HepG2 (cell line): ENCODE measurements around the gene CSNK2B. TPM values are rescaled to one million over a fixed set of nuclear protein-coding genes. Genes with fewer than 3 reads are reported as not detected.
A peak's percentile ranks its signal among the peaks of the same experiment; 100 is the strongest.

Source experiments
- ARNTL ChIP-seq: sonication (generic); formaldehyde crosslinking; IDR thresholded peaks from 2 replicates; pipeline ENCODE4 v1.4.0; 2020; ENCODE audit warnings: mild to moderate bottlenecking, missing genetic modification reagents
- ASH2L ChIP-seq: fragments of 300-600, 200-600 bp; sonication (generic); IDR thresholded peaks from 2 replicates; pipeline ENCODE4 v1.7.0; 2017; ENCODE audit warnings: low read depth, mild to moderate bottlenecking, moderate library complexity, mixed read lengths, low read length; ENCODE audit not compliant: insufficient read length
- BORCS8-MEF2B ChIP-seq: sonication (generic); formaldehyde crosslinking; IDR thresholded peaks from 2 replicates; pipeline ENCODE4 v1.8.0; 2022; ENCODE audit warnings: mild to moderate bottlenecking, missing genetic modification reagents
- ESRRA ChIP-seq: sonication (generic); formaldehyde crosslinking; IDR thresholded peaks from 2 replicates; pipeline ENCODE4 v1.5.1; 2020; ENCODE audit warnings: mild to moderate bottlenecking, low read depth, missing genetic modification reagents
- FOXC1 ChIP-seq: sonication (generic); formaldehyde crosslinking; IDR thresholded peaks from 2 replicates; pipeline ENCODE4 v1.8.0; 2022; ENCODE audit warnings: mild to moderate bottlenecking, missing genetic modification reagents, borderline replicate concordance
- FOXK2 ChIP-seq: fragments of 450-650 bp; IDR thresholded peaks from 2 replicates; pipeline ENCODE4 v1.6.1; 2016
- FOXP4 ChIP-seq: sonication (generic); formaldehyde crosslinking; IDR thresholded peaks from 2 replicates; pipeline ENCODE4 v1.4.0; 2020; ENCODE audit warnings: missing genetic modification reagents
- HDAC1 ChIP-seq: sonication (generic); formaldehyde crosslinking; IDR thresholded peaks from 2 replicates; pipeline ENCODE4 v1.5.1; 2020; ENCODE audit warnings: mild to moderate bottlenecking, missing genetic modification reagents
- HNF1A ChIP-seq, 2 experiments: sonication (generic) in 1 of 2; formaldehyde crosslinking in 1 of 2; IDR thresholded peaks; 2 replicates each; pipeline versions ENCODE4 v1.4.0 to v1.6.1; 2016 to 2020; ENCODE audit warnings: borderline replicate concordance in 1 of 2, low read depth in 1 of 2, mild to moderate bottlenecking in 1 of 2, missing genetic modification reagents in 1 of 2
- IKZF4 ChIP-seq: sonication (generic); formaldehyde crosslinking; IDR thresholded peaks from 2 replicates; pipeline ENCODE4 v1.5.1; 2020; ENCODE audit warnings: borderline replicate concordance, mild to moderate bottlenecking, low read depth, missing genetic modification reagents; ENCODE audit errors: not compliant biosample characterization
- ISX ChIP-seq: sonication (generic); formaldehyde crosslinking; conservative IDR thresholded peaks from 2 replicates; pipeline ENCODE4 v1.5.0; 2020; ENCODE audit warnings: missing genetic modification reagents
- MAFF ChIP-seq: IDR thresholded peaks from 2 replicates; pipeline ENCODE4 v1.6.1; 2011; ENCODE audit warnings: low read depth, low read length, improper control_type of control experiment
- MAFG ChIP-seq: sonication (generic); formaldehyde crosslinking; IDR thresholded peaks from 2 replicates; pipeline ENCODE4 v1.5.1; 2020; ENCODE audit warnings: mild to moderate bottlenecking, missing genetic modification reagents
- NFKBIZ ChIP-seq: IDR thresholded peaks from 2 replicates; pipeline ENCODE4 v1.6.1; 2018; ENCODE audit warnings: missing genetic modification reagents, missing compliant biosample characterization
- PITX1 ChIP-seq: sonication (generic); formaldehyde crosslinking; IDR thresholded peaks from 2 replicates; pipeline ENCODE4 v1.5.1; 2020; ENCODE audit warnings: mild to moderate bottlenecking, missing genetic modification reagents
- PLRG1 ChIP-seq: fragments of 450-650 bp; conservative IDR thresholded peaks from 2 replicates; pipeline ENCODE4 v1.6.1; 2016
- POLR2AphosphoS2 ChIP-seq: IDR thresholded peaks from 2 replicates; pipeline ENCODE4 v1.6.1; 2011; ENCODE audit warnings: low read depth, low read length, improper control_type of control experiment
- SKI ChIP-seq: fragments of 450-650 bp; IDR thresholded peaks from one replicate; pipeline ENCODE4 v1.6.1; 2018; ENCODE audit warnings: mild to moderate bottlenecking; ENCODE audit not compliant: partially characterized antibody
- YEATS2 ChIP-seq: sonication (generic); formaldehyde crosslinking; IDR thresholded peaks from 2 replicates; pipeline ENCODE4 v1.4.0; 2020; ENCODE audit warnings: missing genetic modification reagents, borderline replicate concordance
- ZFP36L1 ChIP-seq: sonication (generic); formaldehyde crosslinking; IDR thresholded peaks from 2 replicates; pipeline ENCODE4 v1.8.0; 2022; ENCODE audit warnings: mild to moderate bottlenecking, missing genetic modification reagents, moderate library complexity
- ZMYM4 ChIP-seq: sonication (generic); formaldehyde crosslinking; IDR thresholded peaks from 2 replicates; pipeline ENCODE4 v1.8.1; 2023; ENCODE audit warnings: mild to moderate bottlenecking, missing genetic modification reagents
- ZNF367 ChIP-seq: sonication (generic); formaldehyde crosslinking; IDR thresholded peaks from 2 replicates; pipeline ENCODE4 v1.4.0; 2020; ENCODE audit warnings: missing genetic modification reagents, borderline replicate concordance
- ZNF672 ChIP-seq: sonication (generic); formaldehyde crosslinking; IDR thresholded peaks from 2 replicates; pipeline ENCODE4 v1.8.1; 2022; ENCODE audit warnings: missing genetic modification reagents
- ZNF740 ChIP-seq: sonication (generic); formaldehyde crosslinking; IDR thresholded peaks from 2 replicates; pipeline ENCODE4 v1.4.0; 2020; ENCODE audit warnings: missing genetic modification reagents
- polyA plus RNA-seq, 8 experiments: library from polyadenylated mRNA; depleted of rRNA in 3 of 8; stranded (reverse) in 7 of 8; unstranded in 1 of 8; fragments of >200 nt; fragmentation: Illumina TruSeq in 4 of 8; extraction: Trizol in 4 of 8; gene quantifications; 2 replicates each; pipeline versions ENCODE4 v1.2.1 to v1.2.3, GENCODE V29; 2011 to 2016; ENCODE audit warnings: low read depth in 4 of 8, missing spikeins in 1 of 8, mixed read lengths in 1 of 8; ENCODE audit not compliant: insufficient read depth in 1 of 8
- total RNA-seq, 5 experiments: library from RNA; depleted of rRNA; stranded (reverse); fragments of >200 nt; fragmentation: Illumina TruSeq; extraction: Trizol; gene quantifications; 2 replicates each; pipeline ENCODE4 v1.2.3, GENCODE V29; 2016; ENCODE audit warnings: low read depth in 1 of 5

CSNK2B gene
- total and polyA plus RNA-seq, 2 of the 13 experiments (the other 11 are each of a cell fraction or from before 2014, with no cell fraction given) = 111 to 296 TPM

- peak; percentile 93 for TF ChIP-seq PITX1 (CRISPR knock-in tag)
- TF ChIP-seq BORCS8-MEF2B (CRISPR knock-in tag) = peak; percentile 93
- peak; percentile 30; the same call in 1 of the 2 replicates for TF ChIP-seq MAFF
- TF ChIP-seq IKZF4 (CRISPR knock-in tag) = peak; percentile 79
- TF ChIP-seq MAFG (CRISPR knock-in tag) = no peak
- peak; percentile 53 for TF ChIP-seq SKI
- peak; percentile 47; the same call in 1 of the 2 replicates for TF ChIP-seq FOXK2
- peak; percentile 87; the same call in 1 of the 2 replicates for TF ChIP-seq ZFP36L1
- TF ChIP-seq ZNF740 (CRISPR knock-in tag) = 0 out of 2 replicates have a peak, but pooled peaks have one; percentile 9
- peak; percentile 76; the same call in 1 of the 2 replicates for TF ChIP-seq FOXP4
- peak; percentile 37 for TF ChIP-seq HNF1A (IDR thresholded peaks at IDR 0.05; ENCODE audit: low read depth)
- TF ChIP-seq HNF1A (CRISPR knock-in tag; IDR thresholded peaks at IDR 0.05; ENCODE audit: borderline replicate concordance) = peak; percentile 70
- no peak for TF ChIP-seq ISX (CRISPR knock-in tag)
- 0 out of 2 replicates have a peak, but pooled peaks have one; percentile 34 for TF ChIP-seq NFKBIZ (CRISPR knock-in tag)
- TF ChIP-seq HDAC1 = peak; percentile 83
- TF ChIP-seq POLR2AphosphoS2 = peak; percentile 62; the same call in 1 of the 2 replicates
- peak; percentile 82; the same call in 1 of the 2 replicates for TF ChIP-seq ARNTL (CRISPR knock-in tag)
- TF ChIP-seq ZMYM4 (CRISPR knock-in tag) = peak; percentile 75
- TF ChIP-seq ESRRA (CRISPR knock-in tag) = no peak
- TF ChIP-seq ZNF367 (CRISPR knock-in tag) = no peak
- peak; percentile 6; the same call in 1 of the 2 replicates for TF ChIP-seq YEATS2
- TF ChIP-seq PLRG1 = no peak
- peak; percentile 39; the same call in 1 of the 2 replicates for TF ChIP-seq FOXC1
- no peak for TF ChIP-seq ZNF672 (CRISPR knock-in tag)
- peak; percentile 58 for TF ChIP-seq ASH2L
Observed at GRCh38 chr6:31619805-31620585, 45.9 kb upstream of the CSNK2B start (continued).
